ENCODE results near the gene ANKRD60. TPM values are rescaled to one million over a fixed set of nuclear protein-coding genes. Genes with fewer than 3 reads are reported as not detected.

ANKRD60 gene
- total RNA-seq, 1 experiment from 2014 or later: not detected

DNA sequence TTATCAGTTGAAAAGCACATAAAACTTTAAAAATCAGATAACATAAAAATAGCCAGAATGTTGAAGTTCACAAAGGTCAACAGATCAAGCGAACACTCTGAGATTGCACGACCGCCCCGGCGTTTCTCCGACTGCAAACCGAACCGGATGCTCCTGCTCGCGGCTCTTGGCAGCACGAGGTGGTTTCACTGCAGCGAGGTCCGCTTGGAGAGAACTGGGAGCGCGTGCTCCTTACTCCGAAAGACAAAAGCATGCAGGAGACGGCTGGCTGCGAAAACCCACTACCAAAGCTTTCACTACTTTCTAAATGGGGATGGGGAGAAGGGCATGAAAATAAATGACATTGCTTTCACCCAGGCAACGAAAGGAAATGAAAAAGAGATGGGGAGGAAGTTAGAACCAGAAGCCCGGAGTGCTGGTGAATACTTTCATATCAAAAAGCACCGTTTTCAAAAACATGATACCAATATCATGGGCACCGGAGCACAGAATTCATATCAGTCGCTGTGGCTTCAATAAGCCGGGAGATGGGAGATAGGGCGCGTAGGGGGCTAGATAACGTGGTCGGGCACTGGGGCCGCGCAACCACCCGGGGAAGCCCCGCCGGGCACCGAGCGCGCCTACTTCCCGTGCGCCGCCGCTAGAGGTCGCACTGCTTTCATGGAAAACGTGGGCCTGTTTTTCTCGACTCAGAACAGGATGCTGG is 8.3 kb upstream of the ANKRD60 start (continued):
- TF ChIP-seq, protein P1, sequence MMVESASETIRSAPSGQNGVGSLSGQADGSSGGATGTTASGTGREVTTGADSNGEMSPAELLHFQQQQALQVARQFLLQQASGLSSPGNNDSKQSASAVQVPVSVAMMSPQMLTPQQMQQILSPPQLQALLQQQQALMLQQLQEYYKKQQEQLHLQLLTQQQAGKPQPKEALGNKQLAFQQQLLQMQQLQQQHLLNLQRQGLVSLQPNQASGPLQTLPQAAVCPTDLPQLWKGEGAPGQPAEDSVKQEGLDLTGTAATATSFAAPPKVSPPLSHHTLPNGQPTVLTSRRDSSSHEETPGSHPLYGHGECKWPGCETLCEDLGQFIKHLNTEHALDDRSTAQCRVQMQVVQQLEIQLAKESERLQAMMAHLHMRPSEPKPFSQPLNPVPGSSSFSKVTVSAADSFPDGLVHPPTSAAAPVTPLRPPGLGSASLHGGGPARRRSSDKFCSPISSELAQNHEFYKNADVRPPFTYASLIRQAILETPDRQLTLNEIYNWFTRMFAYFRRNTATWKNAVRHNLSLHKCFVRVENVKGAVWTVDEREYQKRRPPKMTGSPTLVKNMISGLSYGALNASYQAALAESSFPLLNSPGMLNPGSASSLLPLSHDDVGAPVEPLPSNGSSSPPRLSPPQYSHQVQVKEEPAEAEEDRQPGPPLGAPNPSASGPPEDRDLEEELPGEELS (CRISPR knock-in tag; IDR thresholded peaks at IDR 0.05): peak; percentile 84
- 0 out of 2 replicates have a peak, but pooled peaks have one; percentile 34 for TF ChIP-seq ZBTB21 (CRISPR knock-in tag; IDR thresholded peaks at IDR 0.05; ENCODE audit: borderline replicate concordance)
- TF ChIP-seq, protein P2, sequence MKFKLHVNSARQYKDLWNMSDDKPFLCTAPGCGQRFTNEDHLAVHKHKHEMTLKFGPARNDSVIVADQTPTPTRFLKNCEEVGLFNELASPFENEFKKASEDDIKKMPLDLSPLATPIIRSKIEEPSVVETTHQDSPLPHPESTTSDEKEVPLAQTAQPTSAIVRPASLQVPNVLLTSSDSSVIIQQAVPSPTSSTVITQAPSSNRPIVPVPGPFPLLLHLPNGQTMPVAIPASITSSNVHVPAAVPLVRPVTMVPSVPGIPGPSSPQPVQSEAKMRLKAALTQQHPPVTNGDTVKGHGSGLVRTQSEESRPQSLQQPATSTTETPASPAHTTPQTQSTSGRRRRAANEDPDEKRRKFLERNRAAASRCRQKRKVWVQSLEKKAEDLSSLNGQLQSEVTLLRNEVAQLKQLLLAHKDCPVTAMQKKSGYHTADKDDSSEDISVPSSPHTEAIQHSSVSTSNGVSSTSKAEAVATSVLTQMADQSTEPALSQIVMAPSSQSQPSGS (CRISPR knock-in tag; IDR thresholded peaks at IDR 0.05; ENCODE audit: borderline replicate concordance, low read depth): no peak
- TF ChIP-seq NR2C2 (CRISPR knock-in tag; IDR thresholded peaks at IDR 0.05): no peak
- no peak for TF ChIP-seq ZNF263 (CRISPR knock-in tag; IDR thresholded peaks at IDR 0.05; ENCODE audit: low read depth)
- TF ChIP-seq FOXK1 (CRISPR knock-in tag; IDR thresholded peaks at IDR 0.05): peak; percentile 78
- TF ChIP-seq, protein P3, sequence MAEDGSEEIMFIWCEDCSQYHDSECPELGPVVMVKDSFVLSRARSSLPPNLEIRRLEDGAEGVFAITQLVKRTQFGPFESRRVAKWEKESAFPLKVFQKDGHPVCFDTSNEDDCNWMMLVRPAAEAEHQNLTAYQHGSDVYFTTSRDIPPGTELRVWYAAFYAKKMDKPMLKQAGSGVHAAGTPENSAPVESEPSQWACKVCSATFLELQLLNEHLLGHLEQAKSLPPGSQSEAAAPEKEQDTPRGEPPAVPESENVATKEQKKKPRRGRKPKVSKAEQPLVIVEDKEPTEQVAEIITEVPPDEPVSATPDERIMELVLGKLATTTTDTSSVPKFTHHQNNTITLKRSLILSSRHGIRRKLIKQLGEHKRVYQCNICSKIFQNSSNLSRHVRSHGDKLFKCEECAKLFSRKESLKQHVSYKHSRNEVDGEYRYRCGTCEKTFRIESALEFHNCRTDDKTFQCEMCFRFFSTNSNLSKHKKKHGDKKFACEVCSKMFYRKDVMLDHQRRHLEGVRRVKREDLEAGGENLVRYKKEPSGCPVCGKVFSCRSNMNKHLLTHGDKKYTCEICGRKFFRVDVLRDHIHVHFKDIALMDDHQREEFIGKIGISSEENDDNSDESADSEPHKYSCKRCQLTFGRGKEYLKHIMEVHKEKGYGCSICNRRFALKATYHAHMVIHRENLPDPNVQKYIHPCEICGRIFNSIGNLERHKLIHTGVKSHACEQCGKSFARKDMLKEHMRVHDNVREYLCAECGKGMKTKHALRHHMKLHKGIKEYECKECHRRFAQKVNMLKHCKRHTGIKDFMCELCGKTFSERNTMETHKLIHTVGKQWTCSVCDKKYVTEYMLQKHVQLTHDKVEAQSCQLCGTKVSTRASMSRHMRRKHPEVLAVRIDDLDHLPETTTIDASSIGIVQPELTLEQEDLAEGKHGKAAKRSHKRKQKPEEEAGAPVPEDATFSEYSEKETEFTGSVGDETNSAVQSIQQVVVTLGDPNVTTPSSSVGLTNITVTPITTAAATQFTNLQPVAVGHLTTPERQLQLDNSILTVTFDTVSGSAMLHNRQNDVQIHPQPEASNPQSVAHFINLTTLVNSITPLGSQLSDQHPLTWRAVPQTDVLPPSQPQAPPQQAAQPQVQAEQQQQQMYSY (CRISPR knock-in tag; IDR thresholded peaks at IDR 0.05): no peak
- TF ChIP-seq, protein P4, sequence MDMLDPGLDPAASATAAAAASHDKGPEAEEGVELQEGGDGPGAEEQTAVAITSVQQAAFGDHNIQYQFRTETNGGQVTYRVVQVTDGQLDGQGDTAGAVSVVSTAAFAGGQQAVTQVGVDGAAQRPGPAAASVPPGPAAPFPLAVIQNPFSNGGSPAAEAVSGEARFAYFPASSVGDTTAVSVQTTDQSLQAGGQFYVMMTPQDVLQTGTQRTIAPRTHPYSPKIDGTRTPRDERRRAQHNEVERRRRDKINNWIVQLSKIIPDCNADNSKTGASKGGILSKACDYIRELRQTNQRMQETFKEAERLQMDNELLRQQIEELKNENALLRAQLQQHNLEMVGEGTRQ (CRISPR knock-in tag; IDR thresholded peaks at IDR 0.05): no peak
- TF ChIP-seq CREM (CRISPR knock-in tag; IDR thresholded peaks at IDR 0.05): no peak
- TF ChIP-seq, protein P5, sequence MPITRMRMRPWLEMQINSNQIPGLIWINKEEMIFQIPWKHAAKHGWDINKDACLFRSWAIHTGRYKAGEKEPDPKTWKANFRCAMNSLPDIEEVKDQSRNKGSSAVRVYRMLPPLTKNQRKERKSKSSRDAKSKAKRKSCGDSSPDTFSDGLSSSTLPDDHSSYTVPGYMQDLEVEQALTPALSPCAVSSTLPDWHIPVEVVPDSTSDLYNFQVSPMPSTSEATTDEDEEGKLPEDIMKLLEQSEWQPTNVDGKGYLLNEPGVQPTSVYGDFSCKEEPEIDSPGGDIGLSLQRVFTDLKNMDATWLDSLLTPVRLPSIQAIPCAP (CRISPR knock-in tag; IDR thresholded peaks at IDR 0.05): peak; percentile 68
- TF ChIP-seq, protein P6, sequence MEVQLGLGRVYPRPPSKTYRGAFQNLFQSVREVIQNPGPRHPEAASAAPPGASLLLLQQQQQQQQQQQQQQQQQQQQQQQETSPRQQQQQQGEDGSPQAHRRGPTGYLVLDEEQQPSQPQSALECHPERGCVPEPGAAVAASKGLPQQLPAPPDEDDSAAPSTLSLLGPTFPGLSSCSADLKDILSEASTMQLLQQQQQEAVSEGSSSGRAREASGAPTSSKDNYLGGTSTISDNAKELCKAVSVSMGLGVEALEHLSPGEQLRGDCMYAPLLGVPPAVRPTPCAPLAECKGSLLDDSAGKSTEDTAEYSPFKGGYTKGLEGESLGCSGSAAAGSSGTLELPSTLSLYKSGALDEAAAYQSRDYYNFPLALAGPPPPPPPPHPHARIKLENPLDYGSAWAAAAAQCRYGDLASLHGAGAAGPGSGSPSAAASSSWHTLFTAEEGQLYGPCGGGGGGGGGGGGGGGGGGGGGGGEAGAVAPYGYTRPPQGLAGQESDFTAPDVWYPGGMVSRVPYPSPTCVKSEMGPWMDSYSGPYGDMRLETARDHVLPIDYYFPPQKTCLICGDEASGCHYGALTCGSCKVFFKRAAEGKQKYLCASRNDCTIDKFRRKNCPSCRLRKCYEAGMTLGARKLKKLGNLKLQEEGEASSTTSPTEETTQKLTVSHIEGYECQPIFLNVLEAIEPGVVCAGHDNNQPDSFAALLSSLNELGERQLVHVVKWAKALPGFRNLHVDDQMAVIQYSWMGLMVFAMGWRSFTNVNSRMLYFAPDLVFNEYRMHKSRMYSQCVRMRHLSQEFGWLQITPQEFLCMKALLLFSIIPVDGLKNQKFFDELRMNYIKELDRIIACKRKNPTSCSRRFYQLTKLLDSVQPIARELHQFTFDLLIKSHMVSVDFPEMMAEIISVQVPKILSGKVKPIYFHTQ (CRISPR knock-in tag; IDR thresholded peaks at IDR 0.05): no peak
- TF ChIP-seq ZNF671 (CRISPR knock-in tag; IDR thresholded peaks at IDR 0.05): no peak
- no peak for TF ChIP-seq EMX1 (CRISPR knock-in tag; IDR thresholded peaks at IDR 0.05)
- TF ChIP-seq PRRX2 (CRISPR knock-in tag; IDR thresholded peaks at IDR 0.05): no peak
- no peak for TF ChIP-seq ZNF416 (CRISPR knock-in tag; IDR thresholded peaks at IDR 0.05)
- TF ChIP-seq MXD4 (CRISPR knock-in tag; IDR thresholded peaks at IDR 0.05; ENCODE audit: borderline replicate concordance): no peak
- 0 out of 2 replicates have a peak, but pooled peaks have one; percentile 32 for TF ChIP-seq ZNF121 (CRISPR knock-in tag; IDR thresholded peaks at IDR 0.05)
- TF ChIP-seq TEAD1 (CRISPR knock-in tag; IDR thresholded peaks at IDR 0.05): peak; percentile 39; the same call in 1 of the 2 replicates
- TF ChIP-seq, protein P7, sequence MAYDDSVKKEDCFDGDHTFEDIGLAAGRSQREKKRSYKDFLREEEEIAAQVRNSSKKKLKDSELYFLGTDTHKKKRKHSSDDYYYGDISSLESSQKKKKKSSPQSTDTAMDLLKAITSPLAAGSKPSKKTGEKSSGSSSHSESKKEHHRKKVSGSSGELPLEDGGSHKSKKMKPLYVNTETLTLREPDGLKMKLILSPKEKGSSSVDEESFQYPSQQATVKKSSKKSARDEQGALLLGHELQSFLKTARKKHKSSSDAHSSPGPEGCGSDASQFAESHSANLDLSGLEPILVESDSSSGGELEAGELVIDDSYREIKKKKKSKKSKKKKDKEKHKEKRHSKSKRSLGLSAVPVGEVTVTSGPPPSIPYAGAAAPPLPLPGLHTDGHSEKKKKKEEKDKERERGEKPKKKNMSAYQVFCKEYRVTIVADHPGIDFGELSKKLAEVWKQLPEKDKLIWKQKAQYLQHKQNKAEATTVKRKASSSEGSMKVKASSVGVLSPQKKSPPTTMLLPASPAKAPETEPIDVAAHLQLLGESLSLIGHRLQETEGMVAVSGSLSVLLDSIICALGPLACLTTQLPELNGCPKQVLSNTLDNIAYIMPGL (CRISPR knock-in tag; IDR thresholded peaks at IDR 0.05): 0 out of 2 replicates have a peak, but pooled peaks have one; percentile 47
- TF ChIP-seq, protein P8, sequence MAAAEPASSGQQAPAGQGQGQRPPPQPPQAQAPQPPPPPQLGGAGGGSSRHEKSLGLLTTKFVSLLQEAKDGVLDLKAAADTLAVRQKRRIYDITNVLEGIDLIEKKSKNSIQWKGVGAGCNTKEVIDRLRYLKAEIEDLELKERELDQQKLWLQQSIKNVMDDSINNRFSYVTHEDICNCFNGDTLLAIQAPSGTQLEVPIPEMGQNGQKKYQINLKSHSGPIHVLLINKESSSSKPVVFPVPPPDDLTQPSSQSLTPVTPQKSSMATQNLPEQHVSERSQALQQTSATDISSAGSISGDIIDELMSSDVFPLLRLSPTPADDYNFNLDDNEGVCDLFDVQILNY (CRISPR knock-in tag; IDR thresholded peaks at IDR 0.05): 0 out of 2 replicates have a peak, but pooled peaks have one; percentile 45
- TF ChIP-seq CBFB (CRISPR knock-in tag; IDR thresholded peaks at IDR 0.05; ENCODE audit: low read depth): no peak
- TF ChIP-seq, protein P9, sequence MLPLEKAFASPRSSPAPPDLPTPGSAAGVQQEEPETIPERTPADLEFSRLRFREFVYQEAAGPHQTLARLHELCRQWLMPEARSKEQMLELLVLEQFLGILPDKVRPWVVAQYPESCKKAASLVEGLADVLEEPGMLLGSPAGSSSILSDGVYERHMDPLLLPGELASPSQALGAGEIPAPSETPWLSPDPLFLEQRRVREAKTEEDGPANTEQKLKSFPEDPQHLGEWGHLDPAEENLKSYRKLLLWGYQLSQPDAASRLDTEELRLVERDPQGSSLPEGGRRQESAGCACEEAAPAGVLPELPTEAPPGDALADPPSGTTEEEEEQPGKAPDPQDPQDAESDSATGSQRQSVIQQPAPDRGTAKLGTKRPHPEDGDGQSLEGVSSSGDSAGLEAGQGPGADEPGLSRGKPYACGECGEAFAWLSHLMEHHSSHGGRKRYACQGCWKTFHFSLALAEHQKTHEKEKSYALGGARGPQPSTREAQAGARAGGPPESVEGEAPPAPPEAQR (CRISPR knock-in tag; IDR thresholded peaks at IDR 0.05): no peak
- peak; percentile 76; the same call in 1 of the 2 replicates for TF ChIP-seq FOXP1 (CRISPR knock-in tag; IDR thresholded peaks at IDR 0.05; ENCODE audit: borderline replicate concordance)

Data from WTC11 (cell line).